Type B pancreatic cell (in vitro differentiated cells): ENCODE results near the gene RALGPS1. TPM values are rescaled to one million over a fixed set of nuclear protein-coding genes. Genes with fewer than 3 reads are reported as not detected.

ENCODE experiments used
- DNase-seq: peaks from one replicate; pipeline ENCODE4 v3.0.0; 2021; ENCODE audit warnings: mixed read lengths; ENCODE audit not compliant: unreplicated experiment; ENCODE audit errors: extremely low spot score
- H3K27ac Mint-ChIP-seq: 2 replicates; pipeline ENCODE4 v1.8.0; 2021; ENCODE audit warnings: mild to moderate bottlenecking, mixed read lengths
- H3K27me3 Mint-ChIP-seq: 2 replicates; pipeline ENCODE4 v1.8.0; 2021; ENCODE audit warnings: mixed read lengths
- H3K36me3 Mint-ChIP-seq: 2 replicates; pipeline ENCODE4 v1.8.0; 2021; ENCODE audit warnings: mixed read lengths
- H3K4me1 Mint-ChIP-seq: one replicate; pipeline ENCODE4 v1.8.0; 2021; ENCODE audit warnings: mixed read lengths; ENCODE audit not compliant: unreplicated experiment
- H3K4me3 Mint-ChIP-seq: 2 replicates; pipeline ENCODE4 v1.8.0; 2021; ENCODE audit warnings: mild to moderate bottlenecking, mixed read lengths
- H3K9me3 Mint-ChIP-seq: 2 replicates; pipeline ENCODE4 v1.8.0; 2021; ENCODE audit warnings: mixed read lengths
- CTCF ChIP-seq: fragments of 200-600 bp; sonication (generic); conservative IDR thresholded peaks from 2 replicates; pipeline ENCODE4 v1.5.0; 2021; ENCODE audit warnings: antibody characterized with exemption, mild to moderate bottlenecking
- total RNA-seq: library from RNA; stranded (reverse); gene quantifications from 2 replicates; pipeline ENCODE4 v1.2.1, GENCODE V29; 2021; ENCODE audit warnings: low replicate concordance

Gene RALGPS1
- total RNA-seq, 1 donor from 2014 or later, result 16.7 TPM

- Mint-ChIP-seq H3K36me3 (peaks cover 20% of the 10 kb centered on the region), H3K9me3 (peaks cover under 1% of the 10 kb centered on the region), H3K27ac (no peak overlapping the region), H3K27me3 (no peaks in the 10 kb centered on the region), H3K4me1 (peaks cover 5% of the 10 kb centered on the region), H3K4me3 (no peak overlapping the region)
- no peak for DNase-seq
- TF ChIP-seq CTCF, result no peak
These were observed 335.3 kb downstream of the RALGPS1 start for GRCh38 chr9:127249877-127250276.

GRCh38 chr9:127250896-127251391 is 336.4 kb downstream of the RALGPS1 start:
- Mint-ChIP-seq H3K4me1 (no peaks in the 10 kb centered on the region), H3K27ac (no peak overlapping the region), H3K9me3 (peaks cover 4% of the 10 kb centered on the region), H3K27me3 (no peaks in the 10 kb centered on the region), H3K36me3 (peaks cover 20% of the 10 kb centered on the region), H3K4me3 (no peak overlapping the region)
- TF ChIP-seq CTCF, result no peak
- DNase-seq, result no peak

- H3K9me3 Mint-ChIP-seq, result peaks cover 4% of the 10 kb centered on the region
- H3K36me3 Mint-ChIP-seq, result peaks cover 20% of the 10 kb centered on the region
- no peaks in the 10 kb centered on the region for H3K4me1 Mint-ChIP-seq
- H3K4me3 Mint-ChIP-seq, result no peak overlapping the region
- TF ChIP-seq CTCF, result no peak
- H3K27me3 Mint-ChIP-seq, result no peaks in the 10 kb centered on the region
- DNase-seq, result no peak
- no peak overlapping the region for H3K27ac Mint-ChIP-seq
These were observed 338.1 kb downstream of the RALGPS1 start for GRCh38 chr9:127252410-127253318.

GRCh38 chr9:127253446-127253845 is 338.9 kb downstream of the RALGPS1 start:
- H3K27ac Mint-ChIP-seq, result no peak overlapping the region

GRCh38 chr9:127255692-127256091 is 341.1 kb downstream of the RALGPS1 start:
- Mint-ChIP-seq H3K36me3 (peaks cover 13% of the 10 kb centered on the region), H3K4me3 (no peak overlapping the region), H3K27me3 (no peaks in the 10 kb centered on the region), H3K27ac (no peak overlapping the region), H3K9me3 (peaks cover 4% of the 10 kb centered on the region), H3K4me1 (peaks cover 7% of the 10 kb centered on the region)
- DNase-seq, result no peak
- no peak for TF ChIP-seq CTCF

More at GRCh38 chr9:127253446-127253845, 338.9 kb downstream of the RALGPS1 start:
- Mint-ChIP-seq H3K4me3 (no peak overlapping the region), H3K36me3 (peaks cover 20% of the 10 kb centered on the region), H3K27me3 (no peaks in the 10 kb centered on the region), H3K9me3 (peaks cover 4% of the 10 kb centered on the region), H3K4me1 (no peaks in the 10 kb centered on the region)
- no peak for DNase-seq
- no peak for TF ChIP-seq CTCF
